Esophagus squamous epithelium (tissue), 5 donors: ENCODE measurements around the gene PLEKHA8. TPM values are rescaled to one million over a fixed set of nuclear protein-coding genes. Genes with fewer than 3 reads are reported as not detected.

Source experiments
- DNase-seq: peaks from one replicate; lab custom pipeline; 2025; lab: John Stamatoyannopoulos, UW
- H3K27ac ChIP-seq, 4 donors: fragments of 200-600 bp; sonication (generic); one replicate each; pipeline ENCODE4 v1.5.1; 2016 to 2019; ENCODE audit warnings: mild to moderate bottlenecking in 1 of 4
- H3K27me3 ChIP-seq, 4 donors: fragments of 200-600 bp; sonication (generic); 1 replicate in 3 of 4; 2 replicates in 1 of 4; pipeline versions ENCODE4 v1.5.1 to v1.6.0; 2017 to 2021; ENCODE audit warnings: antibody characterized with exemption in 1 of 4
- H3K36me3 ChIP-seq, 3 donors: fragments of 200-600 bp; sonication (generic); one replicate each; pipeline ENCODE4 v1.5.1; 2016 to 2019
- H3K4me1 ChIP-seq, 3 donors: fragments of 200-600 bp; sonication (generic); one replicate each; pipeline ENCODE4 v1.5.1; 2017 to 2019
- H3K4me3 ChIP-seq, 4 donors: fragments of 200-600 bp; sonication (generic); 1 replicate in 3 of 4; 2 replicates in 1 of 4; pipeline ENCODE4 v1.5.1; 2016 to 2019; ENCODE audit warnings: mild to moderate bottlenecking in 2 of 4, moderate library complexity in 1 of 4
- H3K9me3 ChIP-seq, 3 donors: fragments of 200-600 bp; sonication (generic); one replicate each; pipeline ENCODE4 v1.5.1; 2016 to 2019
- POLR2A ChIP-seq, 4 donors: fragments of 450-650 bp; IDR thresholded peaks; one replicate each; pipeline ENCODE4 v1.6.1; 2017; ENCODE audit warnings: antibody characterized with exemption in 4 of 4, mild to moderate bottlenecking in 4 of 4, moderate library complexity in 3 of 4
- WGBS, 2 donors: methylation state at CpG; one replicate each; pipeline ENCODE4 v1.1.5; 2018; 5-methylcytosine and 5-hydroxymethylcytosine counted together
- intact Hi-C: fragments of 100-400 bp; cut with DNase I; formaldehyde crosslinking; loops from one replicate; pipeline ENCODE4 v1.15.0; 2022
- total RNA-seq, 4 donors: library from RNA; depleted of rRNA; stranded (reverse); fragments of >200 nt; gene quantifications; one replicate each; pipeline ENCODE4 v1.1.0, GENCODE V29; 2016
- TF ChIP-seq, protein P1 (sequence below), 6 experiments: fragments of 450-650 bp in 4 of 6; fragments of 200-600 bp in 2 of 6; sonication (generic) in 2 of 6; IDR thresholded peaks; one replicate each; pipeline ENCODE4 v1.5.1; 2016 to 2019; ENCODE audit warnings: antibody characterized with exemption in 6 of 6, mild to moderate bottlenecking in 4 of 6, moderate library complexity in 4 of 6
- donor health status: DM: yes; HTN: yes; CAD: no.

Gene PLEKHA8
- total RNA-seq, 4 donors from 2014 or later = 5.1 to 10.5 (median 5.9) TPM

DNA sequence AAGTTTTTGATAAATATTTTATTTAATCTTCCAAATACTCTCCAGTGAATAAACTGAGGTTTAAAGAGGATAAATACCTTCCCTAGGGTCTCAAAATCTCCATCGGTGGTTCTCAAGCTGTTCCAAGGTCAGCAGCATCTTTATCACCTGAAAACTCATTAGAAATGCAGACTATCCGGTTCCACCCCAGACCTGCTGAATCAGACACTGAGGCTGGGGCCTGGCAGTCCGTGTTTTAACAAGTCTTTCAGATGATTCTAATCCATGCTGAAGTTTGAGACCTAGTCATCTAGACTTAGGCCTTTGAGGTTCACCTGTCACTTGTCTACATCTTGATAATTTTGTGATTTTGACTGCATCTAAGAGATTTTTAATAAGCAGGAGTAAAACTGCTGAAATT lies 37.5 kb downstream of the PLEKHA8 start:
- Histone ChIP-seq H3K4me3 (no peak overlapping the region), H3K27me3 (no peaks in the 10 kb centered on the region), H3K4me1 (peaks cover 0 to 18% (median 0%) of the 10 kb centered on the region in 3 donors), H3K9me3 (no peaks in the 10 kb centered on the region), H3K36me3 (peaks cover 0 to 27% (median 0%) of the 10 kb centered on the region in 3 donors), H3K27ac (no peak overlapping the region)
- TF ChIP-seq POLR2A (IDR thresholded peaks at IDR 0.05) = no peak
- TF ChIP-seq, protein P1, sequence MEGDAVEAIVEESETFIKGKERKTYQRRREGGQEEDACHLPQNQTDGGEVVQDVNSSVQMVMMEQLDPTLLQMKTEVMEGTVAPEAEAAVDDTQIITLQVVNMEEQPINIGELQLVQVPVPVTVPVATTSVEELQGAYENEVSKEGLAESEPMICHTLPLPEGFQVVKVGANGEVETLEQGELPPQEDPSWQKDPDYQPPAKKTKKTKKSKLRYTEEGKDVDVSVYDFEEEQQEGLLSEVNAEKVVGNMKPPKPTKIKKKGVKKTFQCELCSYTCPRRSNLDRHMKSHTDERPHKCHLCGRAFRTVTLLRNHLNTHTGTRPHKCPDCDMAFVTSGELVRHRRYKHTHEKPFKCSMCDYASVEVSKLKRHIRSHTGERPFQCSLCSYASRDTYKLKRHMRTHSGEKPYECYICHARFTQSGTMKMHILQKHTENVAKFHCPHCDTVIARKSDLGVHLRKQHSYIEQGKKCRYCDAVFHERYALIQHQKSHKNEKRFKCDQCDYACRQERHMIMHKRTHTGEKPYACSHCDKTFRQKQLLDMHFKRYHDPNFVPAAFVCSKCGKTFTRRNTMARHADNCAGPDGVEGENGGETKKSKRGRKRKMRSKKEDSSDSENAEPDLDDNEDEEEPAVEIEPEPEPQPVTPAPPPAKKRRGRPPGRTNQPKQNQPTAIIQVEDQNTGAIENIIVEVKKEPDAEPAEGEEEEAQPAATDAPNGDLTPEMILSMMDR (IDR thresholded peaks at IDR 0.05) = no peak
- intact Hi-C loops = no loop called here
- 30 to 52% methylated on average over 3 of the region's 3 CpGs for WGBS, 2 donors
- DNase-seq = no peak

DNA sequence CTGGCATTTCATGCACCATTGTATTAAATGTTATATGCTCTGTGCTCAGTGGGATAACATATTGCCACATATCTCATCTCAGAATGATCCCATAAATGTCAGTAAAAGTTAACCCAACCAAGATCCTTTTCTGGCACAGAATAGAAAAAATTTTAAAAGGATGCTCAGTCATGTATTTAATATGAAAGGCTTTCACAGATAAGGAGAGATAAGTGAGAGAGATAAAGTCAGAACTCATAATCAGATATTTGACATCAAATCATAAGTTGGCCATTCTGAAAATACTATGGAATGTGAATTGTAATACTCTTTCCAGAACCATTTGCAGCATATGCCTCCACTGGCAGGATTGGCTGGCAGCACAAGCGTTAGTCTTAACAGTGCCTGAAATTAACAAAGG lies 38.5 kb downstream of the PLEKHA8 start:
- 68 to 100% methylated on average over 1 of the region's 1 CpG for WGBS, 2 donors
- intact Hi-C loops = no loop called here
- Histone ChIP-seq H3K27me3 (no peaks in the 10 kb centered on the region), H3K4me1 (peaks cover 0 to 16% (median 0%) of the 10 kb centered on the region in 3 donors), H3K4me3 (no peak overlapping the region), H3K36me3 (peaks cover 0 to 33% (median 0%) of the 10 kb centered on the region in 3 donors), H3K9me3 (no peaks in the 10 kb centered on the region), H3K27ac (no peak overlapping the region)
- DNase-seq = no peak
- no peak for TF ChIP-seq POLR2A (IDR thresholded peaks at IDR 0.05)
- TF ChIP-seq, protein P1 (IDR thresholded peaks at IDR 0.05) = no peak

DNA sequence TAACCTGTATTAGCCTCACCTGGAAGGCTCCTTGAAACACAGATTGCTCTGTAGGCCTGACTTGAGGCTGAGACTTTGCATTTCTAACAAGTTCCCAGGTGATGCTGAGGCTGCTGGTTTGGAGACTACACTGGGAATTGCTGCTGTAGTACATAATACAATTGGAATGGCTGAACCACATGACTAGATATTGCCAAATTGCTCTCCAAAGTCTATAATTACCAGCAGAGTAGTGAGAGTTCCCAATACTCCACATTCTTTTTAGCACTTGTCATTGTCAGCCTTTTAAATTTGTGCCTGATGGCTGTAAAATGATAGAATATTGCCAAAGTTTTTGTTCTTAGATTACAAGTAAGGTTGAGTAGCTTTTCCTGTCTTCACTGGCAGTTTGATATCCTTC lies 39.9 kb downstream of the PLEKHA8 start:
- no peaks in the 10 kb centered on the region for H3K9me3 ChIP-seq
- no peak overlapping the region for H3K4me3 ChIP-seq
- intact Hi-C loops = no loop called here
- peak overlapping the region in 1 of 4 donors; percentile 25 for H3K27ac ChIP-seq
- DNase-seq = no peak
- peaks cover 0 to 12% (median 0%) of the 10 kb centered on the region in 3 donors for H3K4me1 ChIP-seq
- H3K27me3 ChIP-seq = no peaks in the 10 kb centered on the region
- peaks cover 0 to 32% (median 0%) of the 10 kb centered on the region in 3 donors for H3K36me3 ChIP-seq
- TF ChIP-seq, protein P1 (IDR thresholded peaks at IDR 0.05) = no peak
- no peak for TF ChIP-seq POLR2A (IDR thresholded peaks at IDR 0.05)

DNA sequence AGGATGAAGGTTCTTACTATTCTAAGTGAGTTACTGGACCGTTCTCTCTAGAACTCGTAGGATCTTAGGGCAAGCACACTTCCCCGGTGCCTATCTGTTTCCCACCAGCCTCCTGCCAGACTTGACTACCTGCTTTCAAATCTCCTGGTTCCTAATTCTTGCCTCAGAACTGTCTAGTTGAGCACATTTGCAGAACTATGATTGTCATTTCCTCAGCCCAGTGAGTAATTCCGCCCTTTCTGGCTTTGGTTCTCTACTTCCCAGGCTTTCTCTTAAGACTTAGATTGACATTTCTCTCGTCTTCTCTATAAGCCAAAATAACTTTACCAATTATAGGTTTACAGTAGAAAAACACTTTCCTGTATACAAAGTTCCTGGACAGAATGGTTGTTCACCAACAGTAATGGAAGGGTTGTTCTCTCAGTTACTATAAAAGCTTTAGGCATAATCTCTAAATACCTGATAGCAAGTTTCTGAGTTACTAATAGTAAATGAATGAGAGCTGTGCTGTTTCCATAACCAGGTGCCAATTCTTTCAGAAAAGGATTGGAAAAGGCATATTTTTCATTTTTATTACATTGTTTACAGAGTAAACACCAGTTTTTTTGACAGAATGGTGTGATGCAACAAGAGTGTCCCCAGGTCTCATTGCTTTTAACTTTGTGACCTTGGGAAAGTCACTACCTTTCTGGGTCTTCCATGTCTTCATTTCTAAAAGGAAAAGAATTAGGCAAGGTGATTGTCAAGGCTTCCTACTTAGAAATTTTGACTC lies 41.1 kb downstream of the PLEKHA8 start:
- Histone ChIP-seq H3K9me3 (no peaks in the 10 kb centered on the region), H3K27me3 (no peaks in the 10 kb centered on the region), H3K36me3 (peaks cover 0 to 20% (median 0%) of the 10 kb centered on the region in 3 donors), H3K4me3 (no peak overlapping the region), H3K27ac (no peak overlapping the region), H3K4me1 (peaks cover 0 to 12% (median 0%) of the 10 kb centered on the region in 3 donors)
- no peak for TF ChIP-seq POLR2A (IDR thresholded peaks at IDR 0.05)
- TF ChIP-seq, protein P1 (IDR thresholded peaks at IDR 0.05) = no peak
- 89 to 92% methylated on average over 5 of the region's 5 CpGs for WGBS, 2 donors
- DNase-seq = no peak
- intact Hi-C loops = no loop called here

DNA sequence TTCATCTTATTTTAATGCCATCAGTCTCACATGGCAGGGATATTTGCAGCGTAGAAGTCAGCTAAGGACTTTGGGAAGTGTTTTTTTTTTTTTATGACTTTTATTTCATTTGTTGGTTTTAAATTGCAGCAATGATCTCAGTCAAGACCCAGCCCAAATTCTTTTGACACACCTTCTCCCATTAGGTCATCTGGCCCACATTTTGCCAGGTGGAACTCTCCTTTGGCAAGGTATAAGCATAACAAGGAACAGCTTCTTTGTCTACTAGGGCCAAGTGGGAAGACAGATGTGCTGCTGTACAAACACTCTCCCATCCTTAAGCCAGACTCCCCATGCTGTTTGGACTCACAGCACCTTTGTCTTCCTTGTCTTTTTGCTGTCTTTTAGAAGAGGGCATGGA lies 41.8 kb downstream of the PLEKHA8 start:
- Histone ChIP-seq H3K27me3 (no peaks in the 10 kb centered on the region), H3K9me3 (no peaks in the 10 kb centered on the region), H3K4me3 (no peak overlapping the region), H3K36me3 (peaks cover 0 to 18% (median 0%) of the 10 kb centered on the region in 3 donors), H3K4me1 (peaks cover 0 to 12% (median 0%) of the 10 kb centered on the region in 3 donors), H3K27ac (no peak overlapping the region)
- TF ChIP-seq POLR2A (IDR thresholded peaks at IDR 0.05) = no peak
- TF ChIP-seq, protein P1 (IDR thresholded peaks at IDR 0.05) = no peak
- DNase-seq = no peak
- intact Hi-C loops = no loop called here
- WGBS, 2 donors = 0 to 7% methylated on average over 1 of the region's 1 CpG
